ENCODE results near the gene PAK6.

PAK6 gene

GRCh38 chr15:40229956-40230355 lies 8.9 kb upstream of the PAK6 start:
- no peak for TF ChIP-seq CTCF (IDR thresholded peaks at IDR 0.05; ENCODE audit: unreplicated experiment in 3 of 3)
- H3K9me3 Mint-ChIP-seq: no peaks in the 10 kb centered on the region
- H3K27me3 Mint-ChIP-seq (ENCODE audit: low read depth): no peaks in the 10 kb centered on the region
- H3K27ac Mint-ChIP-seq: no peak overlapping the region
- no peaks in the 10 kb centered on the region for H3K4me1 Mint-ChIP-seq
- H3K36me3 Mint-ChIP-seq (ENCODE audit: low read depth): peaks cover 10% of the 10 kb centered on the region
- no peak overlapping the region for H3K4me3 Mint-ChIP-seq

GRCh38 chr15:40232625-40233070 lies 6.2 kb upstream of the PAK6 start:
- Mint-ChIP-seq H3K9me3 (no peaks in the 10 kb centered on the region), H3K27ac (no peak overlapping the region), H3K4me3 (no peak overlapping the region), H3K36me3 (ENCODE audit: low read depth) (peaks cover 8% of the 10 kb centered on the region), H3K4me1 (no peaks in the 10 kb centered on the region), H3K27me3 (ENCODE audit: low read depth) (peaks cover 2% of the 10 kb centered on the region)
- no peak for TF ChIP-seq CTCF (IDR thresholded peaks at IDR 0.05; ENCODE audit: unreplicated experiment in 3 of 3)

- H3K9me3 Mint-ChIP-seq: no peaks in the 10 kb centered on the region
- peaks cover 15% of the 10 kb centered on the region for H3K27me3 Mint-ChIP-seq (ENCODE audit: low read depth)
- no peak for TF ChIP-seq CTCF (IDR thresholded peaks at IDR 0.05; ENCODE audit: unreplicated experiment in 3 of 3)
- peaks cover 3% of the 10 kb centered on the region for H3K36me3 Mint-ChIP-seq (ENCODE audit: low read depth)
- no peak overlapping the region for H3K27ac Mint-ChIP-seq
- no peak overlapping the region for H3K4me3 Mint-ChIP-seq
- peaks cover 6% of the 10 kb centered on the region for H3K4me1 Mint-ChIP-seq
These were observed 4.9 kb upstream of the PAK6 start for GRCh38 chr15:40233727-40234577.

- Mint-ChIP-seq H3K27me3 (ENCODE audit: low read depth) (peaks cover 23% of the 10 kb centered on the region), H3K9me3 (no peaks in the 10 kb centered on the region), H3K36me3 (ENCODE audit: low read depth) (peaks cover under 1% of the 10 kb centered on the region), H3K4me1 (peaks cover 11% of the 10 kb centered on the region), H3K4me3 (no peak overlapping the region), H3K27ac (no peak overlapping the region)
- no peak for TF ChIP-seq CTCF (IDR thresholded peaks at IDR 0.05; ENCODE audit: unreplicated experiment in 3 of 3)
These were observed 4.1 kb upstream of the PAK6 start for GRCh38 chr15:40234783-40235182.

- Mint-ChIP-seq H3K36me3 (ENCODE audit: low read depth) (no peaks in the 10 kb centered on the region), H3K4me1 (peaks cover 11% of the 10 kb centered on the region), H3K27me3 (ENCODE audit: low read depth) (peaks cover 28% of the 10 kb centered on the region), H3K4me3 (no peak overlapping the region), H3K9me3 (no peaks in the 10 kb centered on the region), H3K27ac (no peak overlapping the region)
- TF ChIP-seq CTCF (IDR thresholded peaks at IDR 0.05; ENCODE audit: unreplicated experiment in 3 of 3): no peak
These were observed 3.5 kb upstream of the PAK6 start for GRCh38 chr15:40235201-40235885.

Data from nephron (organoid).